GM12878 (cell line): ENCODE results near the gene SORL1.

Source experiments
- CBFB ChIP-seq: IDR thresholded peaks from 2 replicates; pipeline ENCODE4 v1.6.1; 2016; ENCODE audit warnings: antibody characterized with exemption, low read depth
- CTCF ChIP-seq, 3 experiments: IDR thresholded peaks in 2 of 3; conservative IDR thresholded peaks in 1 of 3; 2 replicates each; pipeline ENCODE4 v1.5.1; 2011; ENCODE audit warnings: low read depth in 3 of 3, low read length in 3 of 3, mild to moderate bottlenecking in 3 of 3, control low read depth in 2 of 3, moderate library complexity in 2 of 3, inconsistent platforms in 1 of 3, mixed read lengths in 1 of 3; ENCODE audit not compliant: control insufficient read depth in 2 of 3, insufficient read depth in 1 of 3; ENCODE audit errors: extremely low read depth in 1 of 3
- HDGF ChIP-seq: fragments of 450-650 bp; IDR thresholded peaks from 2 replicates; pipeline ENCODE4 v1.6.1; 2016; ENCODE audit warnings: antibody characterized with exemption
- POLR2AphosphoS5 ChIP-seq: IDR thresholded peaks from 2 replicates; pipeline ENCODE4 v1.6.1; 2011; ENCODE audit warnings: mild to moderate bottlenecking, low read length, inconsistent platforms
- TCF7 ChIP-seq: IDR thresholded peaks from 2 replicates; pipeline ENCODE4 v1.6.1; 2014; ENCODE audit warnings: antibody characterized with exemption, borderline replicate concordance

- no peak for TF ChIP-seq TCF7
- no peak for TF ChIP-seq CTCF (IDR thresholded peaks at IDR 0.05 in 2 of 3, conservative IDR thresholded peaks at IDR 0.05 in 1 of 3; ENCODE audit: control insufficient read depth in 2 of 3, extremely low read depth in 1 of 3, insufficient read depth in 1 of 3, low read depth in 3 of 3, low read length in 3 of 3)
- no peak for TF ChIP-seq POLR2AphosphoS5
- no peak for TF ChIP-seq CBFB
- TF ChIP-seq HDGF, result no peak
Measured at GRCh38 chr11:121448431-121448941, 3.6 kb upstream of the SORL1 start.
